GM23338 (cell line): ENCODE data around the gene CACNG7.

ENCODE experiments used
- EZH2phosphoT487 ChIP-seq: fragments of 200-600 bp; sonication (generic); IDR thresholded peaks from one replicate; pipeline ENCODE4 v1.8.1; 2018; ENCODE audit warnings: antibody characterized with exemption; ENCODE audit not compliant: unreplicated experiment
- POLR2AphosphoS5 ChIP-seq: IDR thresholded peaks from 2 replicates; pipeline ENCODE4 v1.6.1; 2016; ENCODE audit warnings: antibody characterized with exemption, low read depth
- REST ChIP-seq: IDR thresholded peaks from one replicate; pipeline ENCODE4 v1.6.1; 2018; ENCODE audit warnings: antibody characterized with exemption; ENCODE audit not compliant: unreplicated experiment
- TF ChIP-seq, protein P1 (sequence below), 2 experiments: fragments of 200-600 bp in 1 of 2; sonication (generic) in 1 of 2; conservative IDR thresholded peaks; 2 replicates each; pipeline versions ENCODE4 v1.5.1 to v1.6.1; 2016 to 2017; ENCODE audit warnings: antibody characterized with exemption in 2 of 2, low read depth in 2 of 2, mild to moderate bottlenecking in 2 of 2, moderate library complexity in 1 of 2

DNA sequence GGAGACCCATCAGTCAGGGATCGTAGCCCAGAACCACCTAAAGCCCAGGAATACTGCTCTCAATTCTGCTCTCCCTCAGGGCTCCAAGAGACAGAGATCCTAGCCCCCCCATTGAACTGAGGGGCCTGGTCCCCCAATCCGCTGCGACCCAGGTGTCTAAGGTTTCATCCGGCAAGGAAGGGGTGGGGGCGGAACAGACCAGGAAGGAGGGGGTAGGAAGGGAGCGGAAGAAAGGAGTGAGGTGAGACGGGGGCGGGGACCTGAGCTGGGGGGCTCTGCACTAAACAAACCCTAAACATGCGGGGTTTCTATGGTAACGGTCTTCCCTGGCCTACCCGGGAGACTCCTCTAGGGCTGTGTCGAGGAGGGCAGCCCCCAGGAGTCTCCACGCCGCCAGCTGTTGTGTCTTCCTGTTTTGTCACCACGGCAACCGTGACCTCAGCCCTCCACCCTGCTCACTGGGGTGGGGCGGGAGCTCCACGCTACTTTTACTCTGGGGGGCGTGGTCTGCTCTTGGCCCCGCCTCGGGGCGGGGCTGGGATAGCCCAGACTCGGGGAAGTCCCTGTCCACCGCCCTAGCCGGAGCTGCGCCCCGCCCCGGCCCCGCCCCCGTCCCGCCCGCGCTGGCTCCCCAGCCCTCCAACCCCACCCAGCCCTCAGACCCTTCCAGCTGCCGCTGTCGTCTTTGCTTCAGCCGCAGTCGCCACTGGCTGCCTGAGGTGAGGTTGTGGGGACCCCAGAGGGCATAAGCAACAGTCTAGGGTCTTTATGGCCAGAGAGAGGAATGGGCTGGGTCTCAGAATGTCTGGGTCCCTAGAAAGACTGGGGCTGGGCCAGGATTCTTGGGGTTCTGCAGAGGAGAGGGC is 41.6 kb upstream of the CACNG7 start, which contains the start of gene MYADM:
- no peak for TF ChIP-seq REST
- TF ChIP-seq, protein P1, sequence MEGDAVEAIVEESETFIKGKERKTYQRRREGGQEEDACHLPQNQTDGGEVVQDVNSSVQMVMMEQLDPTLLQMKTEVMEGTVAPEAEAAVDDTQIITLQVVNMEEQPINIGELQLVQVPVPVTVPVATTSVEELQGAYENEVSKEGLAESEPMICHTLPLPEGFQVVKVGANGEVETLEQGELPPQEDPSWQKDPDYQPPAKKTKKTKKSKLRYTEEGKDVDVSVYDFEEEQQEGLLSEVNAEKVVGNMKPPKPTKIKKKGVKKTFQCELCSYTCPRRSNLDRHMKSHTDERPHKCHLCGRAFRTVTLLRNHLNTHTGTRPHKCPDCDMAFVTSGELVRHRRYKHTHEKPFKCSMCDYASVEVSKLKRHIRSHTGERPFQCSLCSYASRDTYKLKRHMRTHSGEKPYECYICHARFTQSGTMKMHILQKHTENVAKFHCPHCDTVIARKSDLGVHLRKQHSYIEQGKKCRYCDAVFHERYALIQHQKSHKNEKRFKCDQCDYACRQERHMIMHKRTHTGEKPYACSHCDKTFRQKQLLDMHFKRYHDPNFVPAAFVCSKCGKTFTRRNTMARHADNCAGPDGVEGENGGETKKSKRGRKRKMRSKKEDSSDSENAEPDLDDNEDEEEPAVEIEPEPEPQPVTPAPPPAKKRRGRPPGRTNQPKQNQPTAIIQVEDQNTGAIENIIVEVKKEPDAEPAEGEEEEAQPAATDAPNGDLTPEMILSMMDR (conservative IDR thresholded peaks at IDR 0.05; ENCODE audit: low read depth in 2 of 2), result no peak
- TF ChIP-seq POLR2AphosphoS5, result peak; percentile 83
- no peak for TF ChIP-seq EZH2phosphoT487
